ENCODE results near the gene DUT.

The DUT gene

GRCh38 chr15:48283396-48284145 is 47.7 kb upstream of the DUT start:
- Histone ChIP-seq H4K20me1 (ENCODE audit: low read depth, low read length) (no peaks in the 10 kb centered on the region), H3K79me2 (ENCODE audit: insufficient read depth, low read length) (no peaks in the 10 kb centered on the region), H3K36me3 (ENCODE audit: low read length) (no peaks in the 10 kb centered on the region), H2AFZ (ENCODE audit: low read depth, low read length, severe bottlenecking) (no peak overlapping the region), H3K4me3 (ENCODE audit: insufficient read depth, low read length, poor library complexity, severe bottlenecking) (no peak overlapping the region), H3K9me3 (ENCODE audit: insufficient read depth, low read length) (no peaks in the 10 kb centered on the region), H3K9ac (ENCODE audit: low read length) (no peak overlapping the region), H3F3A (ENCODE audit: insufficient read depth) (no peaks in the 10 kb centered on the region), H3K27me3 (ENCODE audit: low read length) (no peaks in the 10 kb centered on the region), H3K4me2 (ENCODE audit: low read depth, low read length, poor library complexity, severe bottlenecking) (no peak overlapping the region), H3K9me2 (replicated peaks; ENCODE audit: insufficient read depth, low read length) (no peaks in the 10 kb centered on the region), H3K27ac (ENCODE audit: low read depth, low read length) (no peak overlapping the region)
- no peak for TF ChIP-seq EZH2phosphoT487 (conservative IDR thresholded peaks at IDR 0.05; ENCODE audit: low read length)
- no peak for TF ChIP-seq CTCF (IDR thresholded peaks at IDR 0.05; ENCODE audit: insufficient read depth, low read length, poor library complexity, severe bottlenecking)

- Histone ChIP-seq H3K9me2 (replicated peaks; ENCODE audit: insufficient read depth, low read length) (no peaks in the 10 kb centered on the region), H3K36me3 (ENCODE audit: low read length) (no peaks in the 10 kb centered on the region), H3K27me3 (ENCODE audit: low read length) (no peaks in the 10 kb centered on the region), H3K4me2 (ENCODE audit: low read depth, low read length, poor library complexity, severe bottlenecking) (peak overlapping the region; percentile 24), H3K79me2 (ENCODE audit: insufficient read depth, low read length) (no peaks in the 10 kb centered on the region), H3K27ac (ENCODE audit: low read depth, low read length) (no peak overlapping the region), H3F3A (ENCODE audit: insufficient read depth) (no peaks in the 10 kb centered on the region), H2AFZ (ENCODE audit: low read depth, low read length, severe bottlenecking) (peak overlapping the region; percentile 69), H3K9me3 (ENCODE audit: insufficient read depth, low read length) (no peaks in the 10 kb centered on the region), H4K20me1 (ENCODE audit: low read depth, low read length) (no peaks in the 10 kb centered on the region), H3K9ac (ENCODE audit: low read length) (no peak overlapping the region), H3K4me3 (ENCODE audit: insufficient read depth, low read length, poor library complexity, severe bottlenecking) (no peak overlapping the region)
- no peak for TF ChIP-seq EZH2phosphoT487 (conservative IDR thresholded peaks at IDR 0.05; ENCODE audit: low read length)
- peak; percentile 76 for TF ChIP-seq CTCF (IDR thresholded peaks at IDR 0.05; ENCODE audit: insufficient read depth, low read length, poor library complexity, severe bottlenecking)
These were observed 45.7 kb upstream of the DUT start for GRCh38 chr15:48285329-48286214.

- no peak overlapping the region for H3K9ac ChIP-seq (ENCODE audit: low read length)
- H3K4me3 ChIP-seq (ENCODE audit: insufficient read depth, low read length, poor library complexity, severe bottlenecking) = no peak overlapping the region
- H3K9me3 ChIP-seq (ENCODE audit: insufficient read depth, low read length) = no peaks in the 10 kb centered on the region
- no peak overlapping the region for H3K27ac ChIP-seq (ENCODE audit: low read depth, low read length)
- no peak for TF ChIP-seq CTCF (IDR thresholded peaks at IDR 0.05; ENCODE audit: insufficient read depth, low read length, poor library complexity, severe bottlenecking)
- TF ChIP-seq EZH2phosphoT487 (conservative IDR thresholded peaks at IDR 0.05; ENCODE audit: low read length) = no peak
- no peaks in the 10 kb centered on the region for H3K36me3 ChIP-seq (ENCODE audit: low read length)
- no peaks in the 10 kb centered on the region for H3F3A ChIP-seq (ENCODE audit: insufficient read depth)
- H2AFZ ChIP-seq (ENCODE audit: low read depth, low read length, severe bottlenecking) = no peak overlapping the region
- no peaks in the 10 kb centered on the region for H3K9me2 ChIP-seq (replicated peaks; ENCODE audit: insufficient read depth, low read length)
- no peaks in the 10 kb centered on the region for H3K79me2 ChIP-seq (ENCODE audit: insufficient read depth, low read length)
- no peaks in the 10 kb centered on the region for H3K27me3 ChIP-seq (ENCODE audit: low read length)
- H4K20me1 ChIP-seq (ENCODE audit: low read depth, low read length) = no peaks in the 10 kb centered on the region
- no peak overlapping the region for H3K4me2 ChIP-seq (ENCODE audit: low read depth, low read length, poor library complexity, severe bottlenecking)
These were observed 41.6 kb upstream of the DUT start for GRCh38 chr15:48289628-48290027.
